ENCODE results near the gene GHRH.

DNA sequence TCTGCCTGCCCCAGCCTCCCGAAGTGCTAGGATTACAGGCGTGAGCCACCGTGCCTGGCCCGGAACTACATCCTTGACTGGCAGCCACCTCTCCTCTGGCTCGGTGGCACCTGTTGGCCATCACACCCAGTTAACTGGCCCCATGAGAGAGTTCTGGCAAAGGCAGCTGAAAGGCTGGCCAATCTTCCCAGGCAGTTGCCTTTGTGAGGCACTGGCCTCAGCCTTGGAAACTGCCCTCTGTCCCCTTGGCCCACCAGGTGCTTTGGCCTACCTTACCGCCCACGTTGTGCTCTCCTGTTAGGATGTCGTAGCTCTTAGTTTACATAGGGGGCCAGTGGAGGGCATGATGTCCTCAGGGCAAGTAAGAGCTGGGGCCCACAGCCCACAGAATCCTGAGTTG is 18.2 kb upstream of the GHRH start:
- no peak for TF ChIP-seq CTCF (IDR thresholded peaks at IDR 0.05)
- no peak for TF ChIP-seq POLR2A (IDR thresholded peaks at IDR 0.05; ENCODE audit: low read length)
- no peak for TF ChIP-seq CEBPB (IDR thresholded peaks at IDR 0.05)
- TF ChIP-seq REST (IDR thresholded peaks at IDR 0.05): no peak
- TF ChIP-seq, protein P1, sequence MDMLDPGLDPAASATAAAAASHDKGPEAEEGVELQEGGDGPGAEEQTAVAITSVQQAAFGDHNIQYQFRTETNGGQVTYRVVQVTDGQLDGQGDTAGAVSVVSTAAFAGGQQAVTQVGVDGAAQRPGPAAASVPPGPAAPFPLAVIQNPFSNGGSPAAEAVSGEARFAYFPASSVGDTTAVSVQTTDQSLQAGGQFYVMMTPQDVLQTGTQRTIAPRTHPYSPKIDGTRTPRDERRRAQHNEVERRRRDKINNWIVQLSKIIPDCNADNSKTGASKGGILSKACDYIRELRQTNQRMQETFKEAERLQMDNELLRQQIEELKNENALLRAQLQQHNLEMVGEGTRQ (IDR thresholded peaks at IDR 0.05): no peak
- no peak for TF ChIP-seq RFX5 (IDR thresholded peaks at IDR 0.05)
- no peak for TF ChIP-seq EHMT2 (IDR thresholded peaks at IDR 0.05; ENCODE audit: low read depth)
- no peak for TF ChIP-seq FOSL2 (IDR thresholded peaks at IDR 0.05)
- TF ChIP-seq FOSL2 (CRISPR knock-in tag; IDR thresholded peaks at IDR 0.05): no peak
- TF ChIP-seq CBX8 (IDR thresholded peaks at IDR 0.05): no peak
- no peak for TF ChIP-seq KDM1A (IDR thresholded peaks at IDR 0.05; ENCODE audit: low read depth)
- TF ChIP-seq NR3C1 (IDR thresholded peaks at IDR 0.05): no peak
- TF ChIP-seq EP300 (IDR thresholded peaks at IDR 0.05): no peak
- TF ChIP-seq, protein P2, sequence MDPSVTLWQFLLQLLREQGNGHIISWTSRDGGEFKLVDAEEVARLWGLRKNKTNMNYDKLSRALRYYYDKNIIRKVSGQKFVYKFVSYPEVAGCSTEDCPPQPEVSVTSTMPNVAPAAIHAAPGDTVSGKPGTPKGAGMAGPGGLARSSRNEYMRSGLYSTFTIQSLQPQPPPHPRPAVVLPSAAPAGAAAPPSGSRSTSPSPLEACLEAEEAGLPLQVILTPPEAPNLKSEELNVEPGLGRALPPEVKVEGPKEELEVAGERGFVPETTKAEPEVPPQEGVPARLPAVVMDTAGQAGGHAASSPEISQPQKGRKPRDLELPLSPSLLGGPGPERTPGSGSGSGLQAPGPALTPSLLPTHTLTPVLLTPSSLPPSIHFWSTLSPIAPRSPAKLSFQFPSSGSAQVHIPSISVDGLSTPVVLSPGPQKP (IDR thresholded peaks at IDR 0.05; ENCODE audit: low read depth, low read length): no peak
